HEK293 (cell line): Measurements from ENCODE around the gene FTO.

ENCODE experiments used
- CTCF ChIA-PET: fragments of 350-600 bp; formaldehyde crosslinking; extraction: SDS; loops from one replicate; lab custom pipeline; 2021; ENCODE audit warnings: antibody characterized with exemption; lab: Yijun Ruan, JAX
- POLR2A ChIA-PET: fragments of 300-600 bp; formaldehyde crosslinking; extraction: SDS; loops from one replicate; lab custom pipeline; 2020; ENCODE audit warnings: antibody characterized with exemption, inconsistent platforms; lab: Yijun Ruan, JAX
- H3K27ac ChIP-seq: fragments of 200-500 bp; sonication (Bioruptor generic); 2 replicates; pipeline ENCODE4 v1.5.1; 2014; ENCODE audit warnings: low read depth, low read length, control low read depth, inconsistent platforms; ENCODE audit errors: extremely low read depth
- H3K36me3 ChIP-seq, 2 experiments: fragments of 200-500 bp in 1 of 2; sonication (Bioruptor generic) in 1 of 2; 1 replicate in 1 of 2; 2 replicates in 1 of 2; pipeline ENCODE4 v1.5.1; 2014 to 2017; ENCODE audit warnings: inconsistent platforms in 2 of 2, low read length in 2 of 2; ENCODE audit not compliant: control insufficient read depth in 2 of 2, insufficient read depth in 1 of 2
- H3K4me1 ChIP-seq: fragments of 200-500 bp; sonication (Bioruptor generic); 2 replicates; pipeline ENCODE4 v1.5.1; 2014; ENCODE audit warnings: mild to moderate bottlenecking, low read length, inconsistent platforms; ENCODE audit not compliant: control insufficient read depth, insufficient read depth
- H3K4me3 ChIP-seq: 2 replicates; pipeline ENCODE4 v1.5.1; 2011; ENCODE audit warnings: low read depth, mild to moderate bottlenecking, control low read depth, low read length, moderate library complexity
- H3K9me3 ChIP-seq: fragments of 200-500 bp; sonication (Bioruptor generic); 2 replicates; pipeline ENCODE4 v1.5.1; 2014; ENCODE audit warnings: low read depth, low read length, inconsistent platforms; ENCODE audit not compliant: control insufficient read depth, insufficient read depth
- ATF2 ChIP-seq: fragments of 450-650 bp; formaldehyde crosslinking; IDR thresholded peaks from 2 replicates; pipeline ENCODE4 v1.5.1; 2016; ENCODE audit warnings: missing biosample characterization, missing genetic modification characterization, low read depth
- BCL11B ChIP-seq: fragments of 450-650 bp; formaldehyde crosslinking; IDR thresholded peaks from 2 replicates; pipeline ENCODE4 v1.5.1; 2016; ENCODE audit warnings: low read depth, missing biosample characterization, missing genetic modification characterization
- EGR2 ChIP-seq: fragments of 450-650 bp; formaldehyde crosslinking; IDR thresholded peaks from 2 replicates; pipeline ENCODE4 v1.5.1; 2016; ENCODE audit warnings: low read depth, missing biosample characterization, missing genetic modification characterization
- GLI4 ChIP-seq: fragments of 450-650 bp; formaldehyde crosslinking; IDR thresholded peaks from 2 replicates; pipeline ENCODE4 v1.5.1; 2016; ENCODE audit warnings: missing biosample characterization, missing genetic modification characterization
- IKZF3 ChIP-seq: fragments of 450-650 bp; IDR thresholded peaks from 2 replicates; pipeline ENCODE4 v1.5.0; 2018; ENCODE audit warnings: missing biosample characterization, mild to moderate bottlenecking, missing genetic modification characterization, moderate library complexity
- KLF7 ChIP-seq: fragments of 450-650 bp; formaldehyde crosslinking; IDR thresholded peaks from 2 replicates; pipeline ENCODE4 v1.5.1; 2016; ENCODE audit warnings: missing biosample characterization, missing genetic modification characterization, borderline replicate concordance
- MEIS1 ChIP-seq: sonication (generic); formaldehyde crosslinking; IDR thresholded peaks from 2 replicates; pipeline ENCODE4 v1.8.1; 2022; ENCODE audit warnings: missing genetic modification reagents, mild to moderate bottlenecking, borderline replicate concordance
- MYNN ChIP-seq: fragments of 450-650 bp; formaldehyde crosslinking; IDR thresholded peaks from 2 replicates; pipeline ENCODE4 v1.5.1; 2016; ENCODE audit warnings: missing biosample characterization, missing genetic modification characterization, borderline replicate concordance
- OSR2 ChIP-seq: fragments of 450-650 bp; formaldehyde crosslinking; IDR thresholded peaks from 2 replicates; pipeline ENCODE4 v1.5.1; 2016; ENCODE audit warnings: missing biosample characterization, missing genetic modification characterization
- TRIM28 ChIP-seq: IDR thresholded peaks from 2 replicates; pipeline ENCODE4 v1.6.1; 2011; ENCODE audit warnings: low read length, control low read depth, borderline replicate concordance
- ZBTB1 ChIP-seq: fragments of 450-650 bp; formaldehyde crosslinking; IDR thresholded peaks from 2 replicates; pipeline ENCODE4 v1.5.1; 2016; ENCODE audit warnings: missing biosample characterization, missing genetic modification characterization
- ZBTB10 ChIP-seq: fragments of 450-650 bp; formaldehyde crosslinking; IDR thresholded peaks from 2 replicates; pipeline ENCODE4 v1.5.1; 2016; ENCODE audit warnings: missing biosample characterization, missing genetic modification characterization
- ZBTB21 ChIP-seq: fragments of 450-650 bp; formaldehyde crosslinking; IDR thresholded peaks from 2 replicates; pipeline ENCODE4 v1.5.1; 2017; ENCODE audit warnings: missing biosample characterization, missing genetic modification characterization
- ZEB2 ChIP-seq: fragments of 450-650 bp; formaldehyde crosslinking; IDR thresholded peaks from 2 replicates; pipeline ENCODE4 v1.5.1; 2016; ENCODE audit warnings: missing biosample characterization, missing genetic modification characterization
- ZIC2 ChIP-seq: fragments of 450-650 bp; formaldehyde crosslinking; IDR thresholded peaks from 2 replicates; pipeline ENCODE4 v1.5.1; 2016; ENCODE audit warnings: missing biosample characterization, missing genetic modification characterization
- ZNF132 ChIP-seq: fragments of 450-650 bp; formaldehyde crosslinking; IDR thresholded peaks from 2 replicates; pipeline ENCODE4 v1.5.1; 2017; ENCODE audit warnings: missing biosample characterization, missing genetic modification characterization, borderline replicate concordance
- ZNF133 ChIP-seq: fragments of 450-650 bp; formaldehyde crosslinking; IDR thresholded peaks from 2 replicates; pipeline ENCODE4 v1.5.1; 2016; ENCODE audit warnings: missing biosample characterization, missing genetic modification characterization
- ZNF157 ChIP-seq: fragments of 450-650 bp; formaldehyde crosslinking; IDR thresholded peaks from 2 replicates; pipeline ENCODE4 v1.5.1; 2016; ENCODE audit warnings: missing biosample characterization, missing genetic modification characterization
- ZNF19 ChIP-seq: fragments of 450-650 bp; formaldehyde crosslinking; IDR thresholded peaks from 2 replicates; pipeline ENCODE4; 2016; ENCODE audit warnings: missing biosample characterization, missing genetic modification characterization, low read depth
- ZNF391 ChIP-seq: fragments of 450-650 bp; formaldehyde crosslinking; IDR thresholded peaks from 2 replicates; pipeline ENCODE4 v1.5.1; 2016; ENCODE audit warnings: low read depth, missing biosample characterization, missing genetic modification characterization, borderline replicate concordance
- ZNF423 ChIP-seq: fragments of 450-650 bp; formaldehyde crosslinking; IDR thresholded peaks from 2 replicates; pipeline ENCODE4 v1.5.1; 2016; ENCODE audit warnings: missing biosample characterization, missing genetic modification characterization
- ZNF488 ChIP-seq: fragments of 450-650 bp; formaldehyde crosslinking; IDR thresholded peaks from 2 replicates; pipeline ENCODE4 v1.5.1; 2016; ENCODE audit warnings: missing biosample characterization, missing genetic modification characterization
- ZNF549 ChIP-seq: fragments of 450-650 bp; IDR thresholded peaks from 2 replicates; pipeline ENCODE4 v1.5.1; 2018; ENCODE audit warnings: missing biosample characterization, missing genetic modification characterization, mild to moderate bottlenecking, inconsistent platforms, moderate library complexity
- ZNF555 ChIP-seq: fragments of 450-650 bp; formaldehyde crosslinking; conservative IDR thresholded peaks from 2 replicates; pipeline ENCODE4 v1.5.1; 2017; ENCODE audit warnings: missing biosample characterization, mild to moderate bottlenecking, missing genetic modification characterization, inconsistent platforms
- ZNF558 ChIP-seq: fragments of 450-650 bp; formaldehyde crosslinking; IDR thresholded peaks from 2 replicates; pipeline ENCODE4 v1.5.1; 2016; ENCODE audit warnings: missing biosample characterization, missing genetic modification characterization
- ZNF600 ChIP-seq: fragments of 450-650 bp; formaldehyde crosslinking; IDR thresholded peaks from 2 replicates; pipeline ENCODE4 v1.5.1; 2016; ENCODE audit warnings: missing biosample characterization, missing genetic modification characterization
- ZNF785 ChIP-seq: fragments of 450-650 bp; formaldehyde crosslinking; IDR thresholded peaks from 2 replicates; pipeline ENCODE4 v1.5.1; 2016; ENCODE audit warnings: missing biosample characterization, missing genetic modification characterization
- ZNF830 ChIP-seq: fragments of 450-650 bp; IDR thresholded peaks from 2 replicates; pipeline ENCODE4 v1.5.0; 2018; ENCODE audit warnings: missing biosample characterization, missing genetic modification characterization, low read depth, mild to moderate bottlenecking, moderate library complexity
- TF ChIP-seq, protein P1 (sequence below): fragments of 450-650 bp; formaldehyde crosslinking; IDR thresholded peaks from 2 replicates; pipeline ENCODE4 v1.5.0; 2017; ENCODE audit warnings: missing biosample characterization, missing genetic modification characterization, borderline replicate concordance
- TF ChIP-seq, protein P2 (sequence below): fragments of 450-650 bp; formaldehyde crosslinking; optimal IDR thresholded peaks from 2 replicates; pipeline ENCODE3; 2016; ENCODE audit warnings: missing biosample characterization, mild to moderate bottlenecking, missing genetic modification characterization

FTO gene

DNA sequence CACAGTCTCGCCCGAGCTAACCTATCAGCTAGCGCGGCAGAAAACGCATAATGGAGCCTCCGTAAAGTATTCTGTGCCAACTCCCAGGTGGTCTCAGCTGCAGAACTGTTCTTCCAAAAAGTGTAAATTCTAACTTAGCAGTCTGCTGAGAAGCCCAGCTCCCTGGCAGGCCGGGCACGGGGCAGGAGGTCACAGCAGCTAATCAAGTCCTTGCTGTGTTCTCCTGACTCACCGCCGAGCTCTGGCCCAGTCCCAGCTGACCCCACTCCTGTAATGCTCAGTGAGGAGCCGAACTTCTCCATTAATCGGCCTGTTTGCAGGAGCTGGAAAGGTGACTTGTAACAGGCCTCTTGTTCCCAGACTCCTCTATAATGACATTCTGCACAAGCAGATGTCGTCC lies 389.3 kb downstream of the FTO start (continued):
- TF ChIP-seq ZNF600 = no peak
- TF ChIP-seq TRIM28 = no peak
- no peak for TF ChIP-seq ZBTB10 (tag by site-specific recombination)
- no peak for TF ChIP-seq ZNF132
- TF ChIP-seq ZNF558 (tag by site-specific recombination) = no peak
- TF ChIP-seq, protein P1, sequence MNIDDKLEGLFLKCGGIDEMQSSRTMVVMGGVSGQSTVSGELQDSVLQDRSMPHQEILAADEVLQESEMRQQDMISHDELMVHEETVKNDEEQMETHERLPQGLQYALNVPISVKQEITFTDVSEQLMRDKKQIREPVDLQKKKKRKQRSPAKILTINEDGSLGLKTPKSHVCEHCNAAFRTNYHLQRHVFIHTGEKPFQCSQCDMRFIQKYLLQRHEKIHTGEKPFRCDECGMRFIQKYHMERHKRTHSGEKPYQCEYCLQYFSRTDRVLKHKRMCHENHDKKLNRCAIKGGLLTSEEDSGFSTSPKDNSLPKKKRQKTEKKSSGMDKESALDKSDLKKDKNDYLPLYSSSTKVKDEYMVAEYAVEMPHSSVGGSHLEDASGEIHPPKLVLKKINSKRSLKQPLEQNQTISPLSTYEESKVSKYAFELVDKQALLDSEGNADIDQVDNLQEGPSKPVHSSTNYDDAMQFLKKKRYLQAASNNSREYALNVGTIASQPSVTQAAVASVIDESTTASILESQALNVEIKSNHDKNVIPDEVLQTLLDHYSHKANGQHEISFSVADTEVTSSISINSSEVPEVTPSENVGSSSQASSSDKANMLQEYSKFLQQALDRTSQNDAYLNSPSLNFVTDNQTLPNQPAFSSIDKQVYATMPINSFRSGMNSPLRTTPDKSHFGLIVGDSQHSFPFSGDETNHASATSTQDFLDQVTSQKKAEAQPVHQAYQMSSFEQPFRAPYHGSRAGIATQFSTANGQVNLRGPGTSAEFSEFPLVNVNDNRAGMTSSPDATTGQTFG (tag by site-specific recombination) = no peak
- TF ChIP-seq ZBTB1 (tag by site-specific recombination) = no peak

DNA sequence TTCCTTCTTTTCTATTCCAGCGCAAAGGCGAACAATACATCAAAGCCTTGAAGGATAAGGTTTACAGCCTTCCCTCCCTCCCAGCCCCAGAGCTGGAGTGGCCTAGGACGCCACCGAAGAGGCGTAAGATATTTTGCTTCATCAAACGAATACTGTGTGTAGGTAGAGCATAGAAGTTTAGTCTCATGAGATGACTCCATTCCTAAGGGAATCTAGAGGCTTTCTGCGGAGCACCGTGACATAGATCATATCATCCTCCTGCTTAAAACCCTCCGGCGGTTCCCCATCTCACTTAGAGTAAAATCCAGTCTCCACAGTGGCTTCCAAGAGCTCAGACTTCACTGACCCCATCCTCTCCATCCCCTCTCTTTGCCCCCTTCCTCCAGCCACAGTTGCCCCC lies 390.7 kb downstream of the FTO start:
- CTCF ChIA-PET = interaction anchor here (0.6 to 0.7 kb wide), 2 partner anchors 8 to 123 kb away, joined by 3 to 6 read pairs; no protein-coding TSS in a partner anchor

GRCh38 chr16:54096607-54097006 lies 392.7 kb downstream of the FTO start:
- ChIA-PET CTCF (no interaction called here), POLR2A (no interaction called here)
- H3K9me3 ChIP-seq = no peaks in the 10 kb centered on the region
- no peak overlapping the region for H3K27ac ChIP-seq
- TF ChIP-seq GLI4 (tag by site-specific recombination) (no peak), ZIC2 (tag by site-specific recombination) (no peak), ZNF19 (tag by site-specific recombination) (no peak), ZNF391 (tag by site-specific recombination) (no peak), KLF7 (no peak), MYNN (no peak), ZNF785 (no peak), BCL11B (tag by site-specific recombination) (no peak), ZNF488 (tag by site-specific recombination) (no peak), ZNF549 (no peak), ZNF157 (tag by site-specific recombination) (no peak), MEIS1 (no peak), ZNF423 (no peak)
- TF ChIP-seq, protein P2, sequence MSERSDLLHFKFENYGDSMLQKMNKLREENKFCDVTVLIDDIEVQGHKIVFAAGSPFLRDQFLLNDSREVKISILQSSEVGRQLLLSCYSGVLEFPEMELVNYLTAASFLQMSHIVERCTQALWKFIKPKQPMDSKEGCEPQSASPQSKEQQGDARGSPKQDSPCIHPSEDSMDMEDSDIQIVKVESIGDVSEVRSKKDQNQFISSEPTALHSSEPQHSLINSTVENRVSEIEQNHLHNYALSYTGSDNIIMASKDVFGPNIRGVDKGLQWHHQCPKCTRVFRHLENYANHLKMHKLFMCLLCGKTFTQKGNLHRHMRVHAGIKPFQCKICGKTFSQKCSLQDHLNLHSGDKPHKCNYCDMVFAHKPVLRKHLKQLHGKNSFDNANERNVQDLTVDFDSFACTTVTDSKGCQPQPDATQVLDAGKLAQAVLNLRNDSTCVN (tag by site-specific recombination) = no peak
- no peaks in the 10 kb centered on the region for H3K4me1 ChIP-seq
- H3K4me3 ChIP-seq = no peak overlapping the region
- H3K36me3 ChIP-seq = no peaks in the 10 kb centered on the region

More for the DNA sequence above, 390.7 kb downstream of the FTO start:
- Histone ChIP-seq H3K27ac (no peak overlapping the region), H3K9me3 (no peaks in the 10 kb centered on the region), H3K36me3 (no peaks in the 10 kb centered on the region), H3K4me3 (no peak overlapping the region), H3K4me1 (no peaks in the 10 kb centered on the region)
- TF ChIP-seq ZEB2 = no peak
- TF ChIP-seq ZNF555 (tag by site-specific recombination) = no peak
- TF ChIP-seq ZNF830 (tag by site-specific recombination) = no peak
- no peak for TF ChIP-seq OSR2 (tag by site-specific recombination)
- TF ChIP-seq ZNF133 (tag by site-specific recombination) = no peak
- no peak for TF ChIP-seq ATF2 (tag by site-specific recombination)
- no peak for TF ChIP-seq EGR2 (tag by site-specific recombination)
- no peak for TF ChIP-seq ZBTB21 (tag by site-specific recombination)
- TF ChIP-seq IKZF3 (tag by site-specific recombination) = no peak
- POLR2A ChIA-PET = no interaction called here
